Effector memory CD4-positive, alpha-beta T cell (primary cell): ENCODE data around the gene CRACR2A.

Source experiments
- DNase-seq, 3 donors: peaks; one replicate each; pipeline ENCODE4 v3.0.0-alpha.2; 2020
- H3K27ac ChIP-seq: 2 replicates; pipeline ENCODE4 v1.7.0; 2013; ENCODE audit warnings: mild to moderate bottlenecking, low read length, moderate library complexity; ENCODE audit not compliant: insufficient read depth, poor library complexity, severe bottlenecking
- H3K27me3 ChIP-seq: replicated peaks from 2 replicates; pipeline ENCODE4 v1.7.0; 2013; ENCODE audit warnings: mild to moderate bottlenecking, low read length; ENCODE audit not compliant: insufficient read depth, control insufficient read depth, poor library complexity, severe bottlenecking
- H3K36me3 ChIP-seq: 2 replicates; pipeline ENCODE4 v1.7.0; 2013; ENCODE audit warnings: mild to moderate bottlenecking, low read length, moderate library complexity; ENCODE audit not compliant: control insufficient read depth, insufficient read depth
- H3K4me1 ChIP-seq: 2 replicates; pipeline ENCODE4 v1.7.0; 2013; ENCODE audit warnings: low read length, mild to moderate bottlenecking; ENCODE audit not compliant: control insufficient read depth, insufficient read depth, poor library complexity, severe bottlenecking
- H3K4me3 ChIP-seq: 2 replicates; pipeline ENCODE4 v1.7.0; 2013; ENCODE audit warnings: low read length, low read depth, mild to moderate bottlenecking; ENCODE audit not compliant: insufficient read depth, poor library complexity, severe bottlenecking
- H3K9me3 ChIP-seq: 2 replicates; pipeline ENCODE4 v1.7.0; 2013; ENCODE audit warnings: mild to moderate bottlenecking, low read length, moderate library complexity; ENCODE audit not compliant: control insufficient read depth

The CRACR2A gene

DNA sequence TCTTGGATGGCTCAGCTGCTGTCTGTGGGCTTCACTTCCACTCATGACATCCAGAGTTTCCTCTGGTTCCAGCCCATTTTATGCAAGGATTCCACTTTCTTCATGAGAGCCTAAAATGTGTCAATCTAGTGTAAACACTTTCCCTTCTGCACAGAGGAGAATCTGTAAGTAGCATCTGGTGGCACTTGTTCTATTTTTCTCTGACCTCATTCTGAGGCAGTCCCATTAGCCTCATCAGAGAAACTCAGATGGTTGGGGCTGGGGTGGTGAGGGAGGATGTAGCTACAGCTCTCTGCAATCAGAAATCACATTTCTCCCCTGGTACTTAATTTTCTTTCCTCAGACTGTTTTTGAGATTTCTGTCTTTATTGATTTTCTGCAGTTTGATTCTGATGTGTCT lies 180.3 kb downstream of the CRACR2A start:
- DNase-seq = no peak
- H3K27me3 ChIP-seq = no peaks in the 10 kb centered on the region
- H3K4me1 ChIP-seq = no peaks in the 10 kb centered on the region
- no peaks in the 10 kb centered on the region for H3K36me3 ChIP-seq
- no peaks in the 10 kb centered on the region for H3K9me3 ChIP-seq
- H3K4me3 ChIP-seq = no peak overlapping the region
- no peak overlapping the region for H3K27ac ChIP-seq

DNA sequence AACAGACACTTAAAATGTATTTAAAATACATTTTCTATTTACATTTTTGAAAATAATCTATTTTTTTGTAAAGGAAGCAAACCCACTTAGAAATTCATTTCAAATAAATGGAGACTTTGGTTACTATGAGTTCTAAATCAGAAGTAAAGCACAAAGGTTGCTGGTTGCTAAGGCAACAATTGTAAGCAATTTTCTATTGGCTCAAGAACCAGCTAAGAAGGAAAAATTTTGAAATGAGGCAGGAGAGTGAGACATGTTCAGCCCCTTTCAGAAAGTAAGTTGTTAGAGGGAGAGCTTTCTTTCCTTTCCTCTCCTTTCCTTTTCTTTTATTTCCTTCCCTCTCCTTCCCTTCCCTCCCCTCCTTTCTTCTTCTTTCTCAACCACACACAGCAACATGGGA lies 181.2 kb downstream of the CRACR2A start:
- Histone ChIP-seq H3K4me1 (no peaks in the 10 kb centered on the region), H3K27me3 (no peaks in the 10 kb centered on the region), H3K27ac (no peak overlapping the region), H3K36me3 (no peaks in the 10 kb centered on the region), H3K9me3 (no peaks in the 10 kb centered on the region), H3K4me3 (no peak overlapping the region)
- no peak for DNase-seq

DNA sequence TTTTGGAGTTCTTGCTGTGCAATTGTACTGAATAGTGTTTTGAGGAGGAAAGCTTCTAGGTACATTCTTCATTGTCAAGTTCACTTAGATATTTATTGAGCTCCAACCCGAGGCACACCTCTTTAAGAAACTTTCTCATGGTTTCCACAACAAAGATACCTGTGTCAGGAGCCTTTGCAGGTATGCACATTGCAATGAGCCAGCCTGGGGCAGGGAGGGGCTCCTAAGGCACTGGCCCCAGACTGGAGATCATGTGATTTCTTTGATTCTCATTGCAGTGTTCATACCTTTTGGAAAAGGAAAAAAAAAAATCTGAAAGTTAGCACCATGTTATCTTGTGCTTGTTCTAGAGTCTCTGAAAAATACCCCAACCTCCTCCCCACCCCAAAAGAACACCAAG lies 181.6 kb downstream of the CRACR2A start:
- Histone ChIP-seq H3K4me1 (no peaks in the 10 kb centered on the region), H3K4me3 (no peak overlapping the region), H3K27me3 (no peaks in the 10 kb centered on the region), H3K9me3 (no peaks in the 10 kb centered on the region), H3K36me3 (no peaks in the 10 kb centered on the region), H3K27ac (no peak overlapping the region)
- no peak for DNase-seq

DNA sequence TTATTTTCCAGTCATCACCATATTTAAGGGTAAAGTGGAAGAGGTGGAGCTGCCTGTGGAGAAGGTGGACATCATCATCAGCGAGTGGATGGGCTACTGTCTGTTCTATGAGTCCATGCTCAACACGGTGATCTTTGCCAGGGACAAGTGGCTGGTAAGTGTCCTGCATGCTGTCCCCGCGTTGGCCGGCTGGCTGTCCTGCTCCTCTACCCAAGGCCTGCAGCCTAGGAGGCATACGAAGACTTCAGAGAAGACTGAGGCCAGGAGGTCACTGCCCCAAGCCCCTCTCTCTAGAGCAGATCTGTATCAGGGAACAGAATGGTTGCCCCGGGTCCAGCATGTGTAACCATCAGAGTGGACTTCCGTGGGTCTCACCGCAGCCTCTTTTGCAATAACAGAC lies 184.2 kb downstream of the CRACR2A start:
- Histone ChIP-seq H3K9me3 (no peaks in the 10 kb centered on the region), H3K27me3 (no peaks in the 10 kb centered on the region), H3K36me3 (no peaks in the 10 kb centered on the region)

DNA sequence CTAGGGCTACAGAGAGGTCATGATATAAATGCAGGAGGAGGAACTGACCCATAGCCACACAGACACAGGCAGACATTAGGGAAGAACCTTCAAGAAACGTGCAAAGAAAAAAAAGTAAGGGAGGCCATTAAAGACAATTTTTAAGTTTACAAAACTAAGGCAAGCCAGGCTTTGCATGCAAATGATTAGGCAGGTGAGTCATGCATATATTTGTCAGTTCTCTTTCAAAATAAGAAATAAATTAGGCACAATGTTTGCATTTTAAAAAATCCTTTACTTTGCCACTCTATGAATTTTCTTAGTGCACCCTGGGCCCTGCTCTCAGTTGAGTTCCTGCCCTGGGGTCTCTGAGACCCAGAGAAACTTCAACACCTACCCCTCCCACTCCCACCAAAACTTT lies 186.9 kb downstream of the CRACR2A start:
- no peak overlapping the region for H3K27ac ChIP-seq
- no peaks in the 10 kb centered on the region for H3K27me3 ChIP-seq
- H3K4me1 ChIP-seq = no peaks in the 10 kb centered on the region
- H3K9me3 ChIP-seq = no peaks in the 10 kb centered on the region
- no peak overlapping the region for H3K4me3 ChIP-seq
- DNase-seq = no peak
- no peaks in the 10 kb centered on the region for H3K36me3 ChIP-seq

More for the DNA sequence above, 184.2 kb downstream of the CRACR2A start:
- no peak for DNase-seq
- Histone ChIP-seq H3K27ac (no peak overlapping the region), H3K4me1 (no peaks in the 10 kb centered on the region), H3K4me3 (no peak overlapping the region)
